Sigmoid colon (tissue), 7 donors: Measurements from ENCODE around the gene TNP2. TPM values are rescaled to one million over a fixed set of nuclear protein-coding genes. Genes with fewer than 3 reads are reported as not detected.

ENCODE experiments used
- DNase-seq: peaks from one replicate; pipeline ENCODE4 v3.0.0-alpha.2; 2019
- H3K27ac ChIP-seq, 4 donors: fragments of 200-600 bp; sonication (generic); one replicate each; pipeline ENCODE4 v1.5.1; 2016 to 2019; ENCODE audit warnings: mild to moderate bottlenecking in 1 of 4
- H3K27me3 ChIP-seq, 3 donors: fragments of 200-600 bp; sonication (generic); one replicate each; pipeline ENCODE4 v1.5.1; 2019; ENCODE audit warnings: mild to moderate bottlenecking in 1 of 3
- H3K36me3 ChIP-seq, 4 donors: fragments of 200-600 bp; sonication (generic); one replicate each; pipeline ENCODE4 v1.5.1; 2016 to 2019
- H3K4me1 ChIP-seq, 4 donors: fragments of 200-600 bp; sonication (generic); one replicate each; pipeline ENCODE4 v1.5.1; 2017 to 2019
- H3K4me3 ChIP-seq, 4 donors: fragments of 200-600 bp; sonication (generic); one replicate each; pipeline ENCODE4 v1.5.1; 2017 to 2019; ENCODE audit warnings: mild to moderate bottlenecking in 2 of 4, moderate library complexity in 1 of 4
- H3K9me3 ChIP-seq, 4 donors: fragments of 200-600 bp in 3 of 4; sonication (generic) in 3 of 4; one replicate each; pipeline versions ENCODE4 v1.5.1 to v1.6.1; 2013 to 2019
- EP300 ChIP-seq, 4 donors: sonication (generic); formaldehyde crosslinking; IDR thresholded peaks; one replicate each; pipeline ENCODE4 v1.6.1; 2017; ENCODE audit warnings: antibody characterized with exemption in 4 of 4
- POLR2A ChIP-seq, 2 donors: fragments of 450-650 bp; IDR thresholded peaks; one replicate each; pipeline ENCODE4 v1.6.1; 2016; ENCODE audit warnings: antibody characterized with exemption in 2 of 2, mild to moderate bottlenecking in 2 of 2, moderate library complexity in 2 of 2
- POLR2AphosphoS5 ChIP-seq, 4 donors: sonication (generic); formaldehyde crosslinking; IDR thresholded peaks; one replicate each; pipeline ENCODE4 v1.6.1; 2017; ENCODE audit warnings: antibody characterized with exemption in 4 of 4
- WGBS, 2 donors: extraction: QIAGEN DNeasy Blood & Tissue Kit; methylation state at CpG; one replicate each; pipeline ENCODE4 v1.1.7; 2013; 5-methylcytosine and 5-hydroxymethylcytosine counted together
- intact Hi-C: fragments of 100-400 bp; cut with DNase I; formaldehyde crosslinking; loops from one replicate; pipeline ENCODE4 v1.15.1; 2023
- polyA plus RNA-seq, 3 donors: library from polyadenylated mRNA; stranded (reverse); fragments of 200-250 nt; gene quantifications; one replicate each; pipeline ENCODE4 v1.2.3, GENCODE V29; 2013
- total RNA-seq, 4 donors: library from RNA; depleted of rRNA; stranded (reverse); fragments of >200 nt; gene quantifications; one replicate each; pipeline ENCODE4 v1.1.0, GENCODE V29; 2016
- TF ChIP-seq, protein P1 (sequence below), 4 experiments: fragments of 450-650 bp in 3 of 4; fragments of 200-600 bp in 1 of 4; IDR thresholded peaks; one replicate each; pipeline ENCODE4 v1.5.1; 2016 to 2019; ENCODE audit warnings: antibody characterized with exemption in 4 of 4, mild to moderate bottlenecking in 3 of 4, moderate library complexity in 2 of 4
- donor health status: healthy with polysubstance abuse.
- donor health status: Bipolar disorder and iron deficiency.
- donor health status: healthy.

The TNP2 gene
- total and polyA plus RNA-seq, 7 donors: not detected

DNA sequence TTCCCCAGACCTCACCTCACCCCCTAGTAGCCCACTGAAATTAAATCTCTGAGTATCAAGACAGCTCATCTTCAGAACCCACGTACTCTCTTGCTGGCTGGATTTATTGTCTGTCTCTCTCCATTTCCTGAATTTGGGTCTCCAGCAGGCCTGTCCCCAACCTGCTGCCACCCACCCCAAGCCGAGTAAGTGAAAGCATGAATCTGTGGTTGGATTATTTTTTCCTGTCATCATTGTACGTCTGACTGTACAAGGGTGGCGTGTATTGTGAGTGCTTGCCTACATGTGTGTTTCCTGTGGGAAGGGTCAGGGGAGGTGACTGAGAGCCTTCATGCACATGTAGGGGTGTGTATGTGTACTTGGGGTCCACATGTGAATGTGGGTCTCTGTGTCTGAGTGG lies 5.4 kb downstream of the TNP2 start:
- TF ChIP-seq POLR2A (IDR thresholded peaks at IDR 0.05) (no peak), POLR2AphosphoS5 (IDR thresholded peaks at IDR 0.05) (no peak), EP300 (IDR thresholded peaks at IDR 0.05) (no peak)
- TF ChIP-seq, protein P1, sequence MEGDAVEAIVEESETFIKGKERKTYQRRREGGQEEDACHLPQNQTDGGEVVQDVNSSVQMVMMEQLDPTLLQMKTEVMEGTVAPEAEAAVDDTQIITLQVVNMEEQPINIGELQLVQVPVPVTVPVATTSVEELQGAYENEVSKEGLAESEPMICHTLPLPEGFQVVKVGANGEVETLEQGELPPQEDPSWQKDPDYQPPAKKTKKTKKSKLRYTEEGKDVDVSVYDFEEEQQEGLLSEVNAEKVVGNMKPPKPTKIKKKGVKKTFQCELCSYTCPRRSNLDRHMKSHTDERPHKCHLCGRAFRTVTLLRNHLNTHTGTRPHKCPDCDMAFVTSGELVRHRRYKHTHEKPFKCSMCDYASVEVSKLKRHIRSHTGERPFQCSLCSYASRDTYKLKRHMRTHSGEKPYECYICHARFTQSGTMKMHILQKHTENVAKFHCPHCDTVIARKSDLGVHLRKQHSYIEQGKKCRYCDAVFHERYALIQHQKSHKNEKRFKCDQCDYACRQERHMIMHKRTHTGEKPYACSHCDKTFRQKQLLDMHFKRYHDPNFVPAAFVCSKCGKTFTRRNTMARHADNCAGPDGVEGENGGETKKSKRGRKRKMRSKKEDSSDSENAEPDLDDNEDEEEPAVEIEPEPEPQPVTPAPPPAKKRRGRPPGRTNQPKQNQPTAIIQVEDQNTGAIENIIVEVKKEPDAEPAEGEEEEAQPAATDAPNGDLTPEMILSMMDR (IDR thresholded peaks at IDR 0.05): no peak
- intact Hi-C loops: no loop called here
- 35 to 54% methylated on average over 4 of the region's 4 CpGs for WGBS, 2 donors
- H3K4me1 ChIP-seq: peaks cover 0 to 7% (median 5%) of the 10 kb centered on the region in 4 donors
- DNase-seq: no peak
- H3K27ac ChIP-seq: no peak overlapping the region
- H3K4me3 ChIP-seq: no peak overlapping the region
- no peaks in the 10 kb centered on the region for H3K27me3 ChIP-seq
- no peaks in the 10 kb centered on the region for H3K36me3 ChIP-seq
- H3K9me3 ChIP-seq: no peaks in the 10 kb centered on the region

- Histone ChIP-seq H3K9me3 (no peaks in the 10 kb centered on the region), H3K27me3 (no peaks in the 10 kb centered on the region), H3K4me1 (peaks cover 0 to 11% (median 6%) of the 10 kb centered on the region in 4 donors), H3K4me3 (no peak overlapping the region), H3K36me3 (no peaks in the 10 kb centered on the region), H3K27ac (no peak overlapping the region)
- WGBS, 2 donors: 21 to 76% methylated on average over 8 of the region's 8 CpGs
- no peak for DNase-seq
- TF ChIP-seq POLR2AphosphoS5 (IDR thresholded peaks at IDR 0.05): no peak
- TF ChIP-seq POLR2A (IDR thresholded peaks at IDR 0.05): no peak
- no peak for TF ChIP-seq EP300 (IDR thresholded peaks at IDR 0.05)
- TF ChIP-seq, protein P1 (IDR thresholded peaks at IDR 0.05): no peak
- intact Hi-C loops: no loop called here
Observed at GRCh38 chr16:11262915-11263314, 6.2 kb downstream of the TNP2 start.

- H3K9me3 ChIP-seq: no peaks in the 10 kb centered on the region
- no peaks in the 10 kb centered on the region for H3K36me3 ChIP-seq
- no peak overlapping the region for H3K4me3 ChIP-seq
- H3K27me3 ChIP-seq: no peaks in the 10 kb centered on the region
- DNase-seq: no peak
- peaks cover 0 to 22% (median 15%) of the 10 kb centered on the region in 4 donors for H3K4me1 ChIP-seq
- no peak overlapping the region for H3K27ac ChIP-seq
- intact Hi-C loops: no loop called here
- TF ChIP-seq EP300 (IDR thresholded peaks at IDR 0.05) (no peak), POLR2A (IDR thresholded peaks at IDR 0.05) (no peak), POLR2AphosphoS5 (IDR thresholded peaks at IDR 0.05) (no peak)
- TF ChIP-seq, protein P1 (IDR thresholded peaks at IDR 0.05): no peak
- 75 to 87% methylated on average over 3 of the region's 3 CpGs for WGBS, 2 donors
Observed at GRCh38 chr16:11260596-11260966, 8.5 kb downstream of the TNP2 start.

GRCh38 chr16:11259655-11260595 lies 9.2 kb downstream of the TNP2 start:
- intact Hi-C loops: loop anchor here (5.0 to 10.0 kb wide), 4 partner anchors 98 to 515 kb away; partner anchors contain the start of gene NUBP1
- no peak for DNase-seq
- no peaks in the 10 kb centered on the region for H3K27me3 ChIP-seq
- H3K4me1 ChIP-seq: peaks cover 0 to 29% (median 18%) of the 10 kb centered on the region in 4 donors
- TF ChIP-seq EP300 (IDR thresholded peaks at IDR 0.05): no peak
- no peak for TF ChIP-seq POLR2AphosphoS5 (IDR thresholded peaks at IDR 0.05)
- TF ChIP-seq POLR2A (IDR thresholded peaks at IDR 0.05): no peak
- TF ChIP-seq, protein P1 (IDR thresholded peaks at IDR 0.05): no peak
- 93% methylated on average over 12 of the region's 12 CpGs for WGBS, 2 donors
- H3K27ac ChIP-seq: no peak overlapping the region
- no peak overlapping the region for H3K4me3 ChIP-seq
- H3K9me3 ChIP-seq: no peaks in the 10 kb centered on the region
- H3K36me3 ChIP-seq: no peaks in the 10 kb centered on the region
